Naive B cell (primary cell): ENCODE measurements around the gene KDM8. TPM values are rescaled to one million over a fixed set of nuclear protein-coding genes. Genes with fewer than 3 reads are reported as not detected.
A peak's percentile ranks its signal among the peaks of the same experiment; 100 is the strongest.

Experiments
- ATAC-seq, 2 donors: fragments of 150-1000 bp; cut with Tn5 transposase; 2 replicates each; pipeline ENCODE4 v1.10.0; 2021; ENCODE audit warnings: low read depth in 2 of 2, mild to moderate bottlenecking in 2 of 2, moderate library complexity in 2 of 2
- DNase-seq: peaks from one replicate; pipeline ENCODE4 v3.0.0; 2022
- H3K27ac Mint-ChIP-seq, 6 donors: one replicate each; pipeline ENCODE4 v1.8.0; 2020 to 2022; ENCODE audit warnings: mild to moderate bottlenecking in 6 of 6, mixed read lengths in 6 of 6, moderate library complexity in 5 of 6, inconsistent platforms in 2 of 6
- H3K27me3 Mint-ChIP-seq, 3 donors: one replicate each; pipeline ENCODE4 v1.8.0; 2021 to 2022; ENCODE audit warnings: mixed read lengths in 3 of 3, mild to moderate bottlenecking in 1 of 3
- H3K36me3 Mint-ChIP-seq, 2 donors: one replicate each; pipeline ENCODE4 v1.8.0; 2020 to 2022; ENCODE audit warnings: mixed read lengths in 2 of 2, inconsistent platforms in 1 of 2, mild to moderate bottlenecking in 1 of 2
- H3K4me1 Mint-ChIP-seq, 3 donors: one replicate each; pipeline ENCODE4 v1.8.0; 2020 to 2022; ENCODE audit warnings: mixed read lengths in 3 of 3, inconsistent platforms in 1 of 3, mild to moderate bottlenecking in 1 of 3, moderate library complexity in 1 of 3
- H3K4me3 Mint-ChIP-seq, 8 donors: one replicate each; pipeline ENCODE4 v1.8.0; 2020 to 2022; ENCODE audit warnings: mild to moderate bottlenecking in 8 of 8, mixed read lengths in 8 of 8, moderate library complexity in 8 of 8, inconsistent platforms in 2 of 8
- H3K9me3 Mint-ChIP-seq, 7 donors: one replicate each; pipeline ENCODE4 v1.8.0; 2020 to 2022; ENCODE audit warnings: mixed read lengths in 7 of 7, mild to moderate bottlenecking in 5 of 7, inconsistent platforms in 2 of 7, moderate library complexity in 1 of 7
- polyA plus RNA-seq, 6 donors: library from polyadenylated mRNA; unstranded; fragments of 300-500 nt; fragmentation: Illumina TruSeq; gene quantifications; one replicate each; pipeline ENCODE4 v1.2.3, GENCODE V29; 2021; ENCODE audit warnings: low read depth in 6 of 6

The KDM8 gene
- polyA plus RNA-seq = 1 to 10 TPM in 5 of 6 donors, not detected in 1; 2.9 to 8.2 (median 4.2) TPM

- Mint-ChIP-seq H3K36me3 (peaks cover 0 to 5% of the 10 kb centered on the region in 2 donors), H3K27ac (peak within 1 kb of the TSS; percentile 97 to 100 (median 99)), H3K4me1 (peaks cover 30 to 78% (median 55%) of the 10 kb centered on the region in 3 donors), H3K4me3 (peak within 1 kb of the TSS; percentile 88 to 100 (median 96)), H3K9me3 (peaks cover 0 to 5% (median 2%) of the 10 kb centered on the region in 7 donors), H3K27me3 (no peaks in the 10 kb centered on the region)
- ATAC-seq = peak; percentile 72 to 85
- DNase-seq = peak; percentile 99
Observed at GRCh38 chr16:27203507-27204311, at the start of gene KDM8. KDM8 (plus strand) TSS chr16:27203526; CDS start chr16:27210124, 6,598 bp downstream.

GRCh38 chr16:27154705-27155521, 48.4 kb upstream of the KDM8 start:
- peaks cover 0 to 4% of the 10 kb centered on the region in 2 donors for H3K36me3 Mint-ChIP-seq
- peaks cover 8 to 18% (median 14%) of the 10 kb centered on the region in 3 donors for H3K4me1 Mint-ChIP-seq
- H3K4me3 Mint-ChIP-seq = peak overlapping the region in 2 of 8 donors; percentile 21 to 37
- H3K9me3 Mint-ChIP-seq = peaks cover 0 to 8% (median 2%) of the 10 kb centered on the region in 7 donors
- peak; percentile 48 for DNase-seq
- peak; percentile 55 to 79 for ATAC-seq
- H3K27ac Mint-ChIP-seq = peak overlapping the region in 5 of 6 donors; percentile 48 to 67 (median 61)
- H3K27me3 Mint-ChIP-seq = no peaks in the 10 kb centered on the region

GRCh38 chr16:27156579-27156978, 46.7 kb upstream of the KDM8 start:
- Mint-ChIP-seq H3K27me3 (no peaks in the 10 kb centered on the region), H3K27ac (peak overlapping the region in 3 of 6 donors; percentile 36 to 90 (median 53)), H3K9me3 (peaks cover 0 to 12% (median 2%) of the 10 kb centered on the region in 7 donors), H3K4me3 (no peak overlapping the region), H3K36me3 (peaks cover 0 to 4% of the 10 kb centered on the region in 2 donors), H3K4me1 (peaks cover 8 to 19% (median 18%) of the 10 kb centered on the region in 3 donors)
- ATAC-seq = no peak
- no peak for DNase-seq

GRCh38 chr16:27161398-27161797, 41.9 kb upstream of the KDM8 start:
- DNase-seq (no peak), ATAC-seq (no peak)
- peaks cover 2 to 30% (median 12%) of the 10 kb centered on the region in 7 donors for H3K9me3 Mint-ChIP-seq
- H3K4me3 Mint-ChIP-seq = no peak overlapping the region
- H3K36me3 Mint-ChIP-seq = peaks cover 8 to 20% of the 10 kb centered on the region in 2 donors
- H3K27ac Mint-ChIP-seq = no peak overlapping the region
- no peaks in the 10 kb centered on the region for H3K27me3 Mint-ChIP-seq
- H3K4me1 Mint-ChIP-seq = peaks cover 0 to 8% (median 3%) of the 10 kb centered on the region in 3 donors

GRCh38 chr16:27164352-27164751, 39.0 kb upstream of the KDM8 start:
- Mint-ChIP-seq H3K27ac (no peak overlapping the region), H3K4me3 (no peak overlapping the region), H3K36me3 (peaks cover 5 to 20% of the 10 kb centered on the region in 2 donors), H3K4me1 (peaks cover 5 to 17% (median 10%) of the 10 kb centered on the region in 3 donors), H3K27me3 (no peaks in the 10 kb centered on the region), H3K9me3 (peaks cover 2 to 21% (median 10%) of the 10 kb centered on the region in 7 donors)
- no peak for ATAC-seq
- no peak for DNase-seq

GRCh38 chr16:27165576-27165975, 37.8 kb upstream of the KDM8 start:
- Mint-ChIP-seq H3K4me3 (no peak overlapping the region), H3K27ac (peak overlapping the region in 2 of 6 donors; percentile 11 to 83), H3K9me3 (peaks cover 2 to 24% (median 10%) of the 10 kb centered on the region in 7 donors), H3K36me3 (peaks cover 5 to 20% of the 10 kb centered on the region in 2 donors), H3K27me3 (no peaks in the 10 kb centered on the region), H3K4me1 (peaks cover 5 to 22% (median 14%) of the 10 kb centered on the region in 3 donors)
- no peak for ATAC-seq
- DNase-seq = no peak

- DNase-seq = no peak
- Mint-ChIP-seq H3K4me1 (peaks cover 20 to 50% (median 23%) of the 10 kb centered on the region in 3 donors), H3K9me3 (peaks cover 0 to 7% (median 3%) of the 10 kb centered on the region in 7 donors), H3K27me3 (no peaks in the 10 kb centered on the region), H3K36me3 (peaks cover 0 to under 1% of the 10 kb centered on the region in 2 donors), H3K27ac (no peak overlapping the region), H3K4me3 (peak overlapping the region in 1 of 8 donors; percentile 30)
- no peak for ATAC-seq
Observed at GRCh38 chr16:27168790-27169189, 34.5 kb upstream of the KDM8 start.

- H3K27me3 Mint-ChIP-seq = no peaks in the 10 kb centered on the region
- H3K36me3 Mint-ChIP-seq = no peaks in the 10 kb centered on the region
- DNase-seq (peak; percentile 45), ATAC-seq (peak; percentile 13 to 18)
- peak overlapping the region in 2 of 8 donors; percentile 10 to 37 for H3K4me3 Mint-ChIP-seq
- H3K4me1 Mint-ChIP-seq = peaks cover 29 to 58% (median 31%) of the 10 kb centered on the region in 3 donors
- H3K27ac Mint-ChIP-seq = peak overlapping the region in 3 of 6 donors; percentile 20 to 49 (median 24)
- H3K9me3 Mint-ChIP-seq = peaks cover 0 to 3% (median 2%) of the 10 kb centered on the region in 7 donors
Observed at GRCh38 chr16:27169511-27170071, 33.7 kb upstream of the KDM8 start.

- Mint-ChIP-seq H3K4me1 (peaks cover 40 to 74% (median 41%) of the 10 kb centered on the region in 3 donors), H3K36me3 (no peaks in the 10 kb centered on the region), H3K9me3 (peaks cover 0 to 3% (median 2%) of the 10 kb centered on the region in 7 donors), H3K27me3 (no peaks in the 10 kb centered on the region), H3K27ac (peak overlapping the region in 2 of 6 donors; percentile 27 to 51), H3K4me3 (no peak overlapping the region)
- no peak for ATAC-seq
- no peak for DNase-seq
Observed at GRCh38 chr16:27171584-27171983, 31.7 kb upstream of the KDM8 start.

GRCh38 chr16:27174007-27174406, 29.3 kb upstream of the KDM8 start:
- no peaks in the 10 kb centered on the region for H3K27me3 Mint-ChIP-seq
- H3K36me3 Mint-ChIP-seq = no peaks in the 10 kb centered on the region
- ATAC-seq (peak; percentile 95 to 96), DNase-seq (peak; percentile 74)
- peak overlapping the region; percentile 82 to 98 (median 90) for H3K27ac Mint-ChIP-seq
- H3K9me3 Mint-ChIP-seq = peaks cover 0 to 3% (median 2%) of the 10 kb centered on the region in 7 donors
- peaks cover 39 to 72% (median 45%) of the 10 kb centered on the region in 3 donors for H3K4me1 Mint-ChIP-seq
- peak overlapping the region in 7 of 8 donors; percentile 53 to 86 (median 76) for H3K4me3 Mint-ChIP-seq

- Mint-ChIP-seq H3K36me3 (no peaks in the 10 kb centered on the region), H3K4me3 (peak overlapping the region in 1 of 8 donors; percentile 9), H3K4me1 (peaks cover 44 to 73% (median 53%) of the 10 kb centered on the region in 3 donors), H3K27me3 (no peaks in the 10 kb centered on the region), H3K27ac (peak overlapping the region in 4 of 6 donors; percentile 49 to 98 (median 85)), H3K9me3 (peaks cover 0 to 3% (median 2%) of the 10 kb centered on the region in 7 donors)
- DNase-seq (no peak), ATAC-seq (no peak)
Observed at GRCh38 chr16:27174798-27175197, 28.5 kb upstream of the KDM8 start.

- H3K9me3 Mint-ChIP-seq = peaks cover 0 to 3% (median 0%) of the 10 kb centered on the region in 7 donors
- peaks cover 45 to 74% (median 56%) of the 10 kb centered on the region in 3 donors for H3K4me1 Mint-ChIP-seq
- no peak for ATAC-seq
- no peak overlapping the region for H3K4me3 Mint-ChIP-seq
- no peaks in the 10 kb centered on the region for H3K27me3 Mint-ChIP-seq
- peak overlapping the region in 2 of 6 donors; percentile 34 to 70 for H3K27ac Mint-ChIP-seq
- no peak for DNase-seq
- no peaks in the 10 kb centered on the region for H3K36me3 Mint-ChIP-seq
Observed at GRCh38 chr16:27175888-27176287, 27.4 kb upstream of the KDM8 start.
